ENCODE data around the gene SSTR3.
A peak's percentile ranks its signal among the peaks of the same experiment; 100 is the strongest.

Gene SSTR3

DNA sequence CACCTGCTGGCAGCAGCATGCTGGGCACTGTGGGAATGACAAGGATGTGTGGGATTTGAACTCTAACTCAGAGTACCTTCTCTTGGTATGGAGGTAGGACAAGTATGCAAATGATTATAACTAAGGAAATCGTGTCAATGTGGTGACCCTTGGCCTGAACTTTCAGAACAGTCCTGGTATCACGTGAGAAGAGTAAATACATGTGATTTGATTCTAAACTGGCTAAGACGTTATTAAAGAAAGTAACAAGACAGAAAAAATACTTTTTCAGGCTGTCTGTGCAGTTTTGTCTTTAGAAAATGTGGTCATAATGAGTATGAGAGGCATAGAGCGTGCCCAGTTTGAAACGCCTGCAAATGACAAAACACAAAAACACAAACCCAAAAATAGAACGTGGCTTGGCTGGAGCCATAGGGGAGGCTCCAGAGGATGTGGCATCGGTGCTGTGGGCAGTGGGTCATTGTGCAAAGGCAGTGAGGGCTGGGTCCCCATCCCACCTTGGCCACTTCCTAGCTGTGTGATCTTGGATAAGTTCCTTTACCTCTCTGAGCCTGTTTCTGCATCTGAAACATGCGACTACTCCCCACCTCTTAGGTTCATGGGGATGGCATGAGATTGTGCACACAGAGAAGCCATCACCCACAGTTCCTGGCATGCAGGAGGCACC is 44.2 kb downstream of the SSTR3 start:
- no peak for DNase-seq (ENCODE audit: low read depth, low spot score)

DNA sequence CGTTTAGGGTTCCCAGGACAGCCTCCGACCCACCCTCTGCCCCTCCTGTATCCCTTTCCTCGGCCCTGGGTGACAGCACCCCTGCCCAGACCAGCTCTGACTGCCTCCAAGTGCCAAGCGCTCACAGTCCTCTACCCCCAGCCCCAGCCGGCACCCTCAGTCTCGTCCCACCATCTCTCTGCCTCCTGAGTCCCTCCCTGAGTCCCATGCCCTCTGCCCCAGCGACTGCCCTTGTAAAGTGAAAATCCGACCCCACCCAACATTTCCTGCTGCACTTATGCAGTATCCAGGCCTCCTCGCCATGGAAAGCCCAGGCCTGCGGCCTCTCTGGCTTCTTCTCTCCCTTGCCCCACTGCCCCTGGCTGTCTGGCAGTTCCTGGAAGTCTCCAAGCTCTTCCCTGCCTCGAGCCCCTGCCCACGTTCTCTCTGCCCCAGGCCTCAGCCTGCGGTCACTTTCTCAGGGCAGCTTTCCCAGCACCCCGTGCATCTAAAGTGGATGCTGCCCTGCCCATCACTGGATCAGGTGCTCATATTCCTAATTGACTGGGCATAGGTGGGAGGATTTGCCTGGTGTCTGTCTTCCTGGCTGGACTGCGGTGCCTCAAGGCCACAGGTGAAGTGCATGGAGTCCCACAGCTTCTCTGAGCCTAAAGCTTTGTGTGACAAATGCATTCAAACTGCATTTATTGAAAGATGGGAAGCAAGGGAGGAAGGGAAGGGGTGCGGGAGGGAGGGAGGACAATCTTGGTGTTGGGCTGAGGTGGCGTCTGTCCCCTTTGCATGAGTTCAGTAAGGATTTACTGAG is 44.9 kb downstream of the SSTR3 start:
- no peak for DNase-seq (ENCODE audit: low read depth, low spot score)

- DNase-seq (ENCODE audit: low read depth, low spot score) = peak; percentile 68
These were observed 45.6 kb downstream of the SSTR3 start for GRCh38 chr22:37166675-37167066.

DNA sequence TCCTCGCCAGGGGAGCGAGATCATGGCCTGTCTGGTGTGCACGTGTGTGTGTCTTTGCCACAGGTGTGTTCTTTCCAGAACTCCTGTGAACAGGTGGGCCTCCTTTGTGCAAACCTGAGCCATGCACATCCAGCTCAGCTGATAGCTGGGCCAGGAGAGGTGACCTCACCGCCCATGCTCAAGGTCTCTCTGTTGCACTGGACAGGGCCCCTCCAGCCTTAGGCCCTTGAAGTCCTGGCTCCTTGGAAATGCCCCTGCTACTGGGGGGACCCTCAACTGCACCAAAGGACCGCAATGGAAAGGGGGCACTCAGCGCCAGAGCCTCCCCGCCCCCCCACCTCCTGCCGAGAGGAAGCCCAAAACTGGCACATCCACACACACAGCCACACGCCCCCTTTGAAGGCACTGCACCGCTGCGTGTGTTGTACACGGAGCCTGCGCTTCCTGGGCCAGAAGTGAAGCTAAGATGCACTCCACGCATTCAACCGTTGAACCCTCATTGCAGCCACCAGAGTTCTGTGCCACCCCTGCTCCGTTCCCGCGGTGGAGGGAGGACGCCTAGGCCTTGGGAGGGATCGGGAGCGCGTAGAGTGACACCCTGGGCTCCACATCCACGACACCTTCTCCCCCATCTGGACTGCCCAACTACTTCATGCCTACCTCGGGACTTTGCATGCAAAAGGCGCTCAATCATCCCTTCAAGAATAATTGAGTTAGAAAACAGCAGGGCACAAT is 46.2 kb downstream of the SSTR3 start:
- no peak for DNase-seq (ENCODE audit: low read depth, low spot score)

- no peak for DNase-seq (ENCODE audit: low read depth, low spot score)
These were observed 47.2 kb downstream of the SSTR3 start for GRCh38 chr22:37165066-37165465.

DNA sequence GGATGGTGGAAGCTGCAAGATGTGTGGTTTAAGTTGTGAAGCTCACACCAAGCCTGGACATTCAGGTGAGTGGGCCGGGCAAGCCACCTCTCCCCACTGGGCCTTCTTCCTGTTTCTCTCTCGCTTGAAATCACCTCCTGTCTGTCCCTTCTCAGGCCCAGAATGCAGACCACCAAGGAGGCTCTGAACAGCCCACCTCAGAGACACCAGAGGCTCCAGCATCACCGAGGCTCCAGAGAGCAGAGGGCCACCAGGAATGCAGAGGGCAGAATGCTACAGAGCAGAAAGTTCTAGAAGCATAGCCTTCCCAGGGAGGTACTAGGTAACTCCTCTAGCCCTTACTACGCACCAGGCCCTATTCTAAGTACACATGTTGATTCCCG is 47.8 kb downstream of the SSTR3 start:
- DNase-seq (ENCODE audit: low read depth, low spot score) = no peak

- no peak for DNase-seq (ENCODE audit: low read depth, low spot score)
These were observed 48.4 kb downstream of the SSTR3 start for GRCh38 chr22:37163575-37164504.

GRCh38 chr22:37163096-37163489 is 49.2 kb downstream of the SSTR3 start:
- DNase-seq (ENCODE audit: low read depth, low spot score) = no peak

GRCh38 chr22:37162221-37163095 is 49.8 kb downstream of the SSTR3 start:
- peak; percentile 64 for DNase-seq (ENCODE audit: low read depth, low spot score)

- no peak for DNase-seq (ENCODE audit: low read depth, low spot score)
These were observed 50.8 kb downstream of the SSTR3 start for GRCh38 chr22:37161443-37161842.

DNA sequence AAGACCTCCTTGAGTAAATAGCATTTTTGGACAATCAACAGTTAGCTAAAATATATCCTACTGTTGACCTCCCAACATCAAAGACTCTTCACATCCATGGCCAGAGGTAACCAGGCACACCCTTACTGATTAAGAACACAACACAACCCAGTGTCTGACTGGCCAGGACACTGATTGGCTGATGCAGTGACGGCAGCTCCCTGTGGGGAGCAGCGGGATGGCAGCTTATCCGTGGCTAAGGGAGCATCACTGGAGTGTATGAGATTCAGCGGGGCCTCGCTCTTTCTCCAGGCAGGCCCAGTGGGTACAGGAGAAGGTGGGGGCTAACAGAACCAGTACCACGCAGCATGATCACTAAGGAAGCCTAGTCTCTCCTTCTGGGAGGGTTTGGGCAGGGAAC is 52.2 kb downstream of the SSTR3 start:
- DNase-seq (ENCODE audit: low read depth, low spot score) = no peak

DNA sequence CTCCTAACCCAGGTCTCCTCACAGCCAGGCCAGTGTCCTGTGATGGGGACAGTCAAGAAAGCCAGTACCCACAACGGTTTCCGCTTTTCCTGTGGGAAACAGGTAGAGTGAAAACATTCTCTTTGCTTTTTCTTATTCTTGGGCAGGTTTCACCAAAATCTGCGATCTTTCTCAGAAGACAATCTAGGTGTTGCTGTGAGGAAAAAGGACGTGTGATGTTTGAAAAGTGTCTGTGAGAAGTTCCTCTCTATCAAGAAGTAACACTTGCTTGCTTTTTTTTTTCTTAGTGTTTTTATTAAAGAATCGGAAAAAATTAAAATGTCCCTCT is 53.4 kb downstream of the SSTR3 start:
- no peak for DNase-seq (ENCODE audit: low read depth, low spot score)

DNA sequence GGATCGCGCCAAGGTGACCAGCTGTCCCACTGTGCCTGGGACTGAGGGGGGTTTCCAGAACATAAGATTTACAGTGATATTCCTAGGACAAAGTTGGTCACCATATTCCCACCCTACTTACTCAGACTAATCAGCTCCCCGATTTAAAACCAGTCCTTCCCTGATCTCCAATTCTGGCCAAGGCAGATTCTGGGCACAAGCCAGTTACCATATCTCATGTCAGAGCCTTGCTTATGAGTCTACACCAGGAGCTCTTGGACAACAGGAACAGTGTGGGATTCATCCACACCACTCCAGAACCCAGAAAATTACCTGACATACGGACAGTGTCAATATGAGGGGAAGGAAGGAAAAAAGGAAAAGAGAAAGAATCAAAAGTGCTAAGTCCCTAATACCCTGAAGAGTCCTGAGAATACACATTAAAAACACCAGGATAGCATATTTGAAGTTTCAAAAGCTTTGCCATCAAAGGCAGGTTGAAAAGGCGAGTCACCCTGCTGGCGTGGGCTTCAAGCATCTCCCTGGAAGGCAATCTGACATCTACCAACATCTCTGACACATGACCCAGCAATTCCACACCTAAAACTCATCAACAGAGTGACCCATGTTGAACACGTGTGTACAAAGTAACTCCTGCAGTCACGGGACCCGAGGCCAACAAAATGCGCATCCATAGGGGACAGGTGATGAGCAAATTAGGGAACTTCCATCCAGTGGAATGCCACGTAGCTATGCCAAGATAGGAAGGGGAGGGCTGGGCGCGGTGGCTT is 54.6 kb downstream of the SSTR3 start:
- DNase-seq (ENCODE audit: low read depth, low spot score) = no peak

GRCh38 chr22:37156686-37157435 is 55.4 kb downstream of the SSTR3 start:
- no peak for DNase-seq (ENCODE audit: low read depth, low spot score)

GRCh38 chr22:37155971-37156370 is 56.3 kb downstream of the SSTR3 start:
- no peak for DNase-seq (ENCODE audit: low read depth, low spot score)

- no peak for DNase-seq (ENCODE audit: low read depth, low spot score)
These were observed 57.2 kb downstream of the SSTR3 start for GRCh38 chr22:37154925-37155712.
